Mesenchymal stem cell (in vitro differentiated cells and primary cell): ENCODE measurements around the gene TCP11L2.
"Not testable (repeated sequence)": the region's sequence is repeated elsewhere in the genome, so short reads cannot be mapped to it uniquely, and the experiment has no call there.

Experiments
- DNase-seq: peaks from one replicate; pipeline ENCODE4 v3.0.0-alpha.2; 2013
- H2AFZ ChIP-seq: one replicate; pipeline ENCODE4 v1.6.1; 2013; ENCODE audit warnings: low read depth, mild to moderate bottlenecking, control low read depth, inconsistent platforms, low read length, moderate library complexity
- H2AK5ac ChIP-seq: 2 replicates; pipeline ENCODE4 v1.6.1; 2013; ENCODE audit warnings: low read length, moderate library complexity, mild to moderate bottlenecking, inconsistent platforms; ENCODE audit not compliant: severe bottlenecking
- H2BK120ac ChIP-seq: one replicate; pipeline ENCODE4 v1.6.1; 2013; ENCODE audit warnings: low read depth, mild to moderate bottlenecking, inconsistent platforms, low read length, moderate library complexity
- H2BK12ac ChIP-seq, 2 experiments: one replicate each; pipeline ENCODE4 v1.6.1; 2013; ENCODE audit warnings: inconsistent platforms in 2 of 2, low read length in 2 of 2, mild to moderate bottlenecking in 2 of 2, moderate library complexity in 2 of 2, control low read depth in 1 of 2
- H2BK15ac ChIP-seq: one replicate; pipeline ENCODE4 v1.6.1; 2013; ENCODE audit warnings: mild to moderate bottlenecking, low read depth, inconsistent platforms; ENCODE audit not compliant: poor library complexity, severe bottlenecking
- H2BK5ac ChIP-seq: 2 replicates; pipeline ENCODE4 v1.6.1; 2013; ENCODE audit warnings: low read depth, mild to moderate bottlenecking, low read length, control low read depth, inconsistent platforms; ENCODE audit not compliant: poor library complexity, severe bottlenecking
- H3K14ac ChIP-seq, 2 experiments: one replicate each; pipeline ENCODE4 v1.6.1; 2013; ENCODE audit warnings: inconsistent platforms in 2 of 2, low read length in 2 of 2, control low read depth in 1 of 2, mild to moderate bottlenecking in 1 of 2, moderate library complexity in 1 of 2
- H3K18ac ChIP-seq, 2 experiments: one replicate each; pipeline ENCODE4 v1.6.1; 2013; ENCODE audit warnings: inconsistent platforms in 2 of 2, low read length in 2 of 2, control low read depth in 1 of 2, low read depth in 1 of 2, mild to moderate bottlenecking in 1 of 2
- H3K23ac ChIP-seq, 2 experiments: one replicate each; pipeline ENCODE4 v1.6.1; 2013; ENCODE audit warnings: inconsistent platforms in 2 of 2, low read length in 2 of 2, mild to moderate bottlenecking in 2 of 2, moderate library complexity in 2 of 2, control low read depth in 1 of 2
- H3K27ac ChIP-seq: 2 replicates; pipeline ENCODE4 v1.5.1; 2013; ENCODE audit warnings: mild to moderate bottlenecking, moderate library complexity, low read length, control low read depth, inconsistent platforms; ENCODE audit not compliant: poor library complexity, severe bottlenecking
- H3K27me3 ChIP-seq, 2 experiments: 2 replicates each; pipeline versions ENCODE4 v1.6.1 to v1.7.0; 2013; ENCODE audit warnings: low read length in 2 of 2, mild to moderate bottlenecking in 2 of 2, moderate library complexity in 2 of 2, control low read depth in 1 of 2, inconsistent platforms in 1 of 2; ENCODE audit not compliant: control insufficient read depth in 1 of 2, insufficient read depth in 1 of 2
- H3K36me3 ChIP-seq, 2 experiments: 2 replicates each; pipeline versions ENCODE4 v1.6.1 to v1.7.0; 2013; ENCODE audit warnings: low read length in 2 of 2, control low read depth in 1 of 2, inconsistent platforms in 1 of 2, low read depth in 1 of 2, mild to moderate bottlenecking in 1 of 2; ENCODE audit not compliant: insufficient read depth in 2 of 2, control insufficient read depth in 1 of 2
- H3K4ac ChIP-seq, 2 experiments: one replicate each; pipeline ENCODE4 v1.6.1; 2013; ENCODE audit warnings: inconsistent platforms in 2 of 2, low read length in 2 of 2, mild to moderate bottlenecking in 2 of 2, moderate library complexity in 2 of 2, control low read depth in 1 of 2, low read depth in 1 of 2
- H3K4me1 ChIP-seq: 2 replicates; pipeline ENCODE4 v1.6.1; 2013; ENCODE audit warnings: low read depth, low read length, control low read depth; ENCODE audit not compliant: control insufficient read depth, insufficient read depth
- H3K4me2 ChIP-seq: 2 replicates; pipeline ENCODE4 v1.6.1; 2013; ENCODE audit warnings: low read length, mild to moderate bottlenecking, inconsistent platforms; ENCODE audit not compliant: poor library complexity, severe bottlenecking
- H3K4me3 ChIP-seq, 2 experiments: 2 replicates each; pipeline versions ENCODE4 v1.5.1 to v1.7.0; 2013; ENCODE audit warnings: low read length in 2 of 2, mild to moderate bottlenecking in 2 of 2, control low read depth in 1 of 2, low read depth in 1 of 2; ENCODE audit not compliant: insufficient read depth in 1 of 2
- H3K79me1 ChIP-seq: replicated peaks from 2 replicates; pipeline ENCODE4 v1.6.1; 2013; ENCODE audit warnings: mild to moderate bottlenecking, control low read depth, low read length, inconsistent platforms; ENCODE audit not compliant: poor library complexity, severe bottlenecking
- H3K9ac ChIP-seq: 2 replicates; pipeline ENCODE4 v1.7.0; 2013; ENCODE audit warnings: mild to moderate bottlenecking, low read length, moderate library complexity
- H3K9me3 ChIP-seq: 2 replicates; pipeline ENCODE4 v1.7.0; 2013; ENCODE audit warnings: mild to moderate bottlenecking, low read length; ENCODE audit not compliant: control insufficient read depth
- H4K8ac ChIP-seq: one replicate; pipeline ENCODE4 v1.6.1; 2013; ENCODE audit warnings: inconsistent platforms, mild to moderate bottlenecking, low read length, moderate library complexity
- H4K91ac ChIP-seq: one replicate; pipeline ENCODE4 v1.6.1; 2013; ENCODE audit warnings: mild to moderate bottlenecking, low read length, inconsistent platforms
- WGBS: methylation state at CpG from one replicate; pipeline ENCODE4 v1.1.7; 2013; ENCODE audit warnings: mixed read lengths; 5-methylcytosine and 5-hydroxymethylcytosine counted together

Gene TCP11L2

GRCh38 chr12:106369624-106370346 is 67.3 kb downstream of the TCP11L2 start:
- H3K79me1 ChIP-seq: peaks cover 4% of the 10 kb centered on the region
- H3K18ac ChIP-seq: no peak overlapping the region
- no peaks in the 10 kb centered on the region for H3K27me3 ChIP-seq
- H3K27ac ChIP-seq: peak overlapping the region; percentile 82
- H3K23ac ChIP-seq: no peak overlapping the region
- no peak overlapping the region for H3K4ac ChIP-seq
- H4K8ac ChIP-seq: peak overlapping the region; percentile 82
- 56% methylated on average over 6 of the region's 6 CpGs for WGBS
- no peaks in the 10 kb centered on the region for H3K9me3 ChIP-seq
- H4K91ac ChIP-seq: no peak overlapping the region
- H3K4me3 ChIP-seq: no peak overlapping the region
- H3K4me2 ChIP-seq: no peak overlapping the region
- H3K36me3 ChIP-seq: peaks cover 4 to 47% of the 10 kb centered on the region in 2 experiments
- peak; percentile 88 for DNase-seq
- no peak overlapping the region for H2BK12ac ChIP-seq
- H3K4me1 ChIP-seq: no peaks in the 10 kb centered on the region
- no peak overlapping the region for H2BK5ac ChIP-seq
- H3K9ac ChIP-seq: peak overlapping the region; percentile 53
- H2AFZ ChIP-seq: no peak overlapping the region
- no peak overlapping the region for H2AK5ac ChIP-seq
- H2BK120ac ChIP-seq: no peak overlapping the region
- no peak overlapping the region for H3K14ac ChIP-seq
- H2BK15ac ChIP-seq: no peak overlapping the region

DNA sequence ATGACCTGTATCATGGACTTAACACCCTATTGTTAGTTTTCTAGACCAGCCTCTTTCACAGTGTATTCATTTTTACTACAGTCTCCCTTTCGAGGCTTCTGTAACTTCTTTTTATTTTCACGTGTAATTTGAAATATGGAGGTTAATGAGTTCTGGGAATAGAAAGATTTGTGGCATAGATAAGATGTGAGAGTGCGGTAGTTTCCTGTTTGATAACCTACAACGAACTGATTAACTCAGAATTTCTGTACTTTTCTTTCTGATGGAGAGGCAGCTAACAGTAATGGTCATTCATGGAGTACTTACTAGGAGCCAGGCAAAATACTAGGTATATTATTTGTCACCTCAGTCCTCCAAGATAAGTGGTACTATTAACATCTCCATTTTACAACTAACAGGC is 76.3 kb downstream of the TCP11L2 start:
- Histone ChIP-seq H3K27ac (no peak overlapping the region), H3K4me1 (no peaks in the 10 kb centered on the region), H2BK5ac (no peak overlapping the region), H2AFZ (no peak overlapping the region), H3K9ac (no peak overlapping the region), H4K91ac (no peak overlapping the region), H3K4me2 (no peak overlapping the region), H3K4ac (no peak overlapping the region), H3K18ac (no peak overlapping the region), H3K4me3 (no peak overlapping the region), H2BK120ac (no peak overlapping the region), H3K27me3 (no peaks in the 10 kb centered on the region), H3K14ac (no peak overlapping the region), H3K9me3 (peaks cover 13% of the 10 kb centered on the region), H2BK12ac (no peak overlapping the region), H2BK15ac (no peak overlapping the region), H3K23ac (no peak overlapping the region), H3K36me3 (peaks cover 13 to 75% of the 10 kb centered on the region in 2 experiments), H3K79me1 (no peaks in the 10 kb centered on the region), H2AK5ac (no peak overlapping the region), H4K8ac (no peak overlapping the region)
- 95% methylated on average over 3 of the region's 4 CpGs for WGBS
- no peak for DNase-seq

GRCh38 chr12:106380954-106381353 is 78.4 kb downstream of the TCP11L2 start:
- Histone ChIP-seq H3K23ac (no peak overlapping the region), H3K27me3 (no peaks in the 10 kb centered on the region), H3K27ac (no peak overlapping the region), H3K18ac (no peak overlapping the region), H3K4me1 (peaks cover under 1% of the 10 kb centered on the region), H2AK5ac (no peak overlapping the region), H4K91ac (no peak overlapping the region), H3K14ac (no peak overlapping the region), H3K4me3 (no peak overlapping the region), H2BK15ac (no peak overlapping the region), H3K9ac (no peak overlapping the region), H2AFZ (no peak overlapping the region), H3K4ac (no peak overlapping the region), H2BK120ac (no peak overlapping the region), H3K9me3 (peaks cover 13% of the 10 kb centered on the region), H2BK5ac (no peak overlapping the region), H3K36me3 (peaks cover 12 to 91% of the 10 kb centered on the region in 2 experiments), H2BK12ac (no peak overlapping the region), H4K8ac (no peak overlapping the region), H3K4me2 (no peak overlapping the region), H3K79me1 (no peaks in the 10 kb centered on the region)
- no peak for DNase-seq
- no CpG with 5 or more reads among the region's 1 CpG for WGBS

DNA sequence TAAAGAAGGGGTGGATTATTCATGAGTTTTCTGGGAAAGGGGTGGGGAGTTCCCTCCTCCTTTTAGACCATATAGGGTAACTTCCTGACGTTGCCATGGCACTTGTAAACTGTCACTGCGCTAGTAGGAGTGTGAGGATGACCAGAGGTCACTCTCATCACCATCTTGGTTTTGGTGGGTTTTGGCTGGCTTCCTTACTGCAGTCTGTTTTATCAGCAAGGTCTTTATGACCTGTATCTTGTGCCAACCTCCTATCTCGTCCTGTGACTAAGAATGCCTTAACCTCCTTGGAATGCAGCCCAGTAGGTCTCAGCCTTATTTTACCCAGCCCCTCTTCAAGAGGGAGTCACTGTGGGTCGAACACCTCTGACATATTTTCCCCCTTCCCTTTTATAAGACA is 79.3 kb downstream of the TCP11L2 start:
- not testable (repeated sequence) for DNase-seq, H2BK15ac ChIP-seq, H3K27me3 ChIP-seq, H4K91ac ChIP-seq, H2BK5ac ChIP-seq, H3K79me1 ChIP-seq, H2BK120ac ChIP-seq, H3K4me1 ChIP-seq, H3K9ac ChIP-seq, H3K23ac ChIP-seq, H2AFZ ChIP-seq, H3K4me2 ChIP-seq, H3K4ac ChIP-seq, H3K4me3 ChIP-seq, H2AK5ac ChIP-seq, H3K18ac ChIP-seq, H4K8ac ChIP-seq, H2BK12ac ChIP-seq, H3K14ac ChIP-seq, H3K27ac ChIP-seq
- peaks cover 12 to 82% of the 10 kb centered on the region in 2 experiments for H3K36me3 ChIP-seq
- 94% methylated on average over 4 of the region's 4 CpGs for WGBS
- peaks cover 13% of the 10 kb centered on the region for H3K9me3 ChIP-seq
